GM12878 (cell line): ENCODE results near the gene CD79A. TPM values are rescaled to one million over a fixed set of nuclear protein-coding genes. Genes with fewer than 3 reads are reported as not detected.
A peak's percentile ranks its signal among the peaks of the same experiment; 100 is the strongest.

Experiments
- ATAC-seq: fragments of 200-7000 bp; cut with Tn5 transposase; 3 replicates; pipeline ENCODE4 v1.9.1; 2020; ENCODE audit warnings: mild to moderate bottlenecking, moderate library complexity
- BruUV-seq: library from RNA; stranded (reverse); fragments of 400-500 nt; replicated peaks from 2 replicates; lab custom pipeline; 2021; lab: Mats Ljungman, UMichigan
- CTCF ChIA-PET: fragments of 300-600 bp; sonication (Branson Sonifier 250); formaldehyde crosslinking; extraction: SDS; loops from one replicate; lab custom pipeline; 2021; ENCODE audit warnings: inconsistent platforms; lab: Yijun Ruan, JAX
- POLR2A ChIA-PET: fragments of 350-600 bp; formaldehyde crosslinking; extraction: SDS; loops from one replicate; lab custom pipeline; 2021; ENCODE audit warnings: inconsistent platforms; lab: Charles Lee
- RAD21 ChIA-PET: fragments of 300-600 bp; sonication (Branson Sonifier 250); formaldehyde crosslinking; loops from one replicate; lab custom pipeline; 2023; ENCODE audit warnings: antibody characterized with exemption; ENCODE audit not compliant: unreplicated experiment; lab: Charles Lee
- SMC1A ChIA-PET: fragments of 300-600 bp; sonication (Branson Sonifier 250); formaldehyde crosslinking; loops from one replicate; lab custom pipeline; 2023; ENCODE audit not compliant: unreplicated experiment, uncharacterized antibody; lab: Charles Lee
- DNase-seq: peaks from one replicate; pipeline ENCODE4 v3.0.0-alpha.2; 2011; ENCODE audit warnings: low read depth, low spot score
- FAIRE-seq: peaks from 3 replicates; lab custom pipeline; 2011; peaks lifted over from hg19 to GRCh38; lab: Jason Lieb, UNC
- H2AFZ ChIP-seq: 2 replicates; pipeline ENCODE4 v1.6.0; 2011; ENCODE audit warnings: low read depth, low read length, control low read depth; ENCODE audit not compliant: control insufficient read depth
- H3K27ac ChIP-seq: 2 replicates; pipeline ENCODE4 v1.5.1; 2011; ENCODE audit warnings: control low read depth; ENCODE audit not compliant: control insufficient read depth, insufficient read depth
- H3K27me3 ChIP-seq, 2 experiments: replicated peaks in 1 of 2; 2 replicates each; pipeline versions ENCODE4 v1.6.0 to v1.6.1; 2011; ENCODE audit warnings: low read length in 1 of 2; ENCODE audit not compliant: control insufficient read depth in 2 of 2, insufficient read depth in 2 of 2
- H3K36me3 ChIP-seq, 2 experiments: 2 replicates each; pipeline ENCODE4 v1.5.1; 2011; ENCODE audit warnings: low read length in 1 of 2; ENCODE audit not compliant: control insufficient read depth in 2 of 2, insufficient read depth in 2 of 2
- H3K4me1 ChIP-seq: 2 replicates; pipeline ENCODE4 v1.6.1; 2011; ENCODE audit warnings: mild to moderate bottlenecking, low read length, moderate library complexity, mixed read lengths; ENCODE audit not compliant: control insufficient read depth, insufficient read depth
- H3K4me2 ChIP-seq: 2 replicates; pipeline ENCODE4 v1.6.0; 2011; ENCODE audit warnings: control low read depth; ENCODE audit not compliant: control insufficient read depth, insufficient read depth
- H3K4me3 ChIP-seq: fragments of 200-600 bp; sonication (generic); 2 replicates; pipeline ENCODE4 v1.5.1; 2016
- H3K79me2 ChIP-seq: 2 replicates; pipeline ENCODE4 v1.6.0; 2011; ENCODE audit warnings: low read length; ENCODE audit not compliant: control insufficient read depth, insufficient read depth
- H3K9ac ChIP-seq: 2 replicates; pipeline ENCODE4 v1.8.0; 2011; ENCODE audit warnings: low read length, control low read depth, mixed read lengths; ENCODE audit not compliant: control insufficient read depth, insufficient read depth
- H3K9me3 ChIP-seq: replicated peaks from 3 replicates; pipeline ENCODE4 v1.5.1; 2011; ENCODE audit warnings: mild to moderate bottlenecking, low read length; ENCODE audit not compliant: control insufficient read depth, insufficient read depth
- H4K20me1 ChIP-seq: 2 replicates; pipeline ENCODE4 v1.6.0; 2011; ENCODE audit not compliant: control insufficient read depth, insufficient read depth
- MYC ChIP-seq: IDR thresholded peaks from 2 replicates; pipeline ENCODE4 v1.6.1; 2011; ENCODE audit warnings: mild to moderate bottlenecking, low read length, moderate library complexity, inconsistent platforms; ENCODE audit not compliant: insufficient read depth, insufficient replicate concordance, insufficient read length, severe bottlenecking
- NR2C2 ChIP-seq: IDR thresholded peaks from 2 replicates; pipeline ENCODE4 v1.6.1; 2011; ENCODE audit warnings: borderline replicate concordance, low read depth; ENCODE audit not compliant: control insufficient read depth, insufficient read length
- RELA ChIP-seq: fragments of 450-650 bp; IDR thresholded peaks from 2 replicates; pipeline ENCODE4 v1.8.0; 2014; ENCODE audit warnings: borderline replicate concordance; ENCODE audit not compliant: partially characterized antibody
- SIN3A ChIP-seq: IDR thresholded peaks from 2 replicates; pipeline ENCODE4 v1.6.1; 2012; ENCODE audit warnings: low read depth, low read length, improper control_type of control experiment
- SMC3 ChIP-seq: IDR thresholded peaks from 2 replicates; pipeline ENCODE4 v1.6.1; 2011; ENCODE audit warnings: low read length, improper control_type of control experiment, borderline replicate concordance
- SPI1 ChIP-seq: IDR thresholded peaks from 2 replicates; pipeline ENCODE4 v1.6.1; 2011; ENCODE audit warnings: low read depth, mild to moderate bottlenecking, low read length, moderate library complexity, borderline replicate concordance; ENCODE audit not compliant: insufficient read depth
- SREBF1 ChIP-seq: IDR thresholded peaks from 2 replicates; pipeline ENCODE4 v1.6.1; 2012; ENCODE audit warnings: mild to moderate bottlenecking, low read length
- ZBED1 ChIP-seq: IDR thresholded peaks from 2 replicates; pipeline ENCODE4 v1.6.1; 2016; ENCODE audit warnings: borderline replicate concordance
- WGBS: methylation state at CpG from one replicate; pipeline ENCODE4 v1.1.6; 2016; ENCODE audit warnings: low lambda C conversion rate; ENCODE audit not compliant: insufficient replicate concordance, insufficient coverage; ENCODE audit errors: missing lambda C conversion rate; 5-methylcytosine and 5-hydroxymethylcytosine counted together
- in situ Hi-C: fragments of 300-500 bp; cut with MboI; formaldehyde crosslinking; loops from 9 replicates; pipeline ENCODE4 v1.14.3; 2018; ENCODE audit warnings: mixed read lengths
- intact Hi-C: fragments of 100-400 bp; cut with micrococcal nuclease; formaldehyde crosslinking; loops from one replicate; pipeline ENCODE4 v1.14.2; 2022; ENCODE audit not compliant: unreplicated experiment
- polyA plus RNA-seq, 11 experiments: library from polyadenylated mRNA; depleted of rRNA in 4 of 11; unstranded in 6 of 11; stranded (reverse) in 5 of 11; fragments of >200 nt; fragmentation: Nextera tagmentation in 4 of 11; fragmentation: Illumina TruSeq in 1 of 11; extraction: Ambion mirVana in 4 of 11; extraction: Trizol in 1 of 11; gene quantifications; 1 replicate in 1 of 11; 2 replicates in 10 of 11; pipeline versions ENCODE4 v1.2.1 to v1.2.3, GENCODE V29; 2011 to 2016; ENCODE audit warnings: inconsistent platforms in 2 of 11, missing spikeins in 2 of 11, low read depth in 1 of 11
- total RNA-seq, 4 experiments: library from RNA; depleted of rRNA in 3 of 4; stranded (reverse); fragments of >200 nt in 3 of 4; fragmentation: Illumina TruSeq in 1 of 4; extraction: Trizol in 1 of 4; gene quantifications; 2 replicates each; pipeline versions ENCODE4 v1.2.1 to v1.2.3, GENCODE V29; 2013 to 2021
- TF ChIP-seq, protein P1 (sequence below): fragments of 450-650 bp; IDR thresholded peaks from 2 replicates; pipeline ENCODE4 v1.6.1; 2014; ENCODE audit warnings: mild to moderate bottlenecking
- TF ChIP-seq, protein P2 (sequence below): fragments of 150-350 bp; IDR thresholded peaks from 2 replicates; pipeline ENCODE4 v1.6.1; 2014; ENCODE audit warnings: mild to moderate bottlenecking, low read depth, low read length
- TF ChIP-seq, protein P3 (sequence below): fragments of 450-650 bp; IDR thresholded peaks from 2 replicates; pipeline ENCODE4 v1.6.1; 2016; ENCODE audit warnings: mild to moderate bottlenecking, moderate library complexity, borderline replicate concordance
- TF ChIP-seq, protein P4 (sequence below): IDR thresholded peaks from 2 replicates; pipeline ENCODE4 v1.6.1; 2012; ENCODE audit warnings: low read length, inconsistent platforms

CD79A gene
- total and polyA plus RNA-seq, 10 of the 15 experiments (the other 5 are each of a cell fraction or from before 2014, with no cell fraction given): 38.8 to 414 (median 282) TPM

DNA sequence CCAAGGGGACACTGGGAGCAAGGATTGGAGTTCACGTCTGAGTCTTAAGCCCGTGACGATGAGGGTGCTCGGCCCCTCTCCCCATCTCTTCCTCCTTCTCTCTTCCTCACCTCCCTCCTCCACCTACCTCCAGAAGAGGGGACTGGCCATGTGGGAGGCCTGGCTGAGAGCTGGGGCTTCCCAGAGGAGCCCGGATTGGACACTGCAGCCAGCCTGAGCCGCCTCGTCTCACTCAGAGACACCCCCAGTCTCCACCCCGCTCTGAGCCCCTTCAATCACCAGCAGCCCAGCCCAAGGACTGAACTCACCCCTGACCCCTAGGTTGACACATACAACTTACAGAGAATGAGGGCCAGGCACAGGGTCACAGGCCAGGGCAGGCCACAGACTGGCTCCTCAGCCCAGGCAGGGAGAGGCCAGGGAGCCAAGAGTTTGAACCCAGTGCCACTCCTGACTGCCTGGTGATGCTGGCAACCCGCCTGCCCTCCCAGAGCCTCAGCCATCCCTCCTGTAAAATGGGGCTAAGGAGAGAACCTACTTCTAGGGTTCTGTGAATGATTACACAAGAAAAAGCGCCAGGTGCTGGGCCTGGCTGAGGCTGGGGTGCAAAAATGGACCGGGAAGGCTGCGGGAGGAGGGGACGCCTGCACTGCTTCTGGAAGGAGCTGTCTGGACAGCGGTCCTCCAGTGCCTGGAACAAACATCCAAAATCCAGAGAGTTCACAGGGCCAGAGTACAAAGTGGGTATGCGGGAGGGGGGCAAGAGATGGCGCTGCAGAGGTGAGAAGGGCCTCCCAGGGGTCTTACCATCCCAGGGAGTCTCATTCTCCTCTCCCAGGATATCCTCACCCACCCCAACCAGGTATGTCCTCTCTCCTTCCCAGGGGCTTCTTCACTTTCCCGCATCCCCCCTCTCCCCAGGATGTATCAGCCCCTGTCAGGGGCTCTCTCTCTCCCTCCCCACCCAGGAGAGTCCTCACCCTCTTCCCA is 1.1 kb downstream of the CD79A start:
- Histone ChIP-seq H3K27me3 (no peaks in the 10 kb centered on the region), H3K36me3 (peaks cover 3 to 4% of the 10 kb centered on the region in 2 experiments; a peak in 3 of 4 replicates), H4K20me1 (no peaks in the 10 kb centered on the region), H3K27ac (peak overlapping the region; percentile 94), H3K9ac (peak overlapping the region; percentile 83), H3K4me3 (peak overlapping the region; percentile 85), H3K4me2 (peak overlapping the region; percentile 97), H3K9me3 (no peaks in the 10 kb centered on the region), H2AFZ (no peak overlapping the region), H3K4me1 (peaks cover 34% of the 10 kb centered on the region), H3K79me2 (peaks cover 43% of the 10 kb centered on the region)
- intact Hi-C loops: loop anchor here (2.0 kb wide), 1 partner anchor 67 kb away; no protein-coding TSS in a partner anchor
- ChIA-PET RAD21 (interaction anchor here (0.8 to 8.7 kb wide), 4 partner anchors 7 to 67 kb away, joined by 3 to 120 read pairs (median 18); partner anchors contain the start of genes ARHGEF1, ERFL and RPS19), POLR2A (interaction anchor here (1.0 to 3.7 kb wide), 5 partner anchors 9 to 67 kb away, joined by 4 to 44 read pairs (median 8); partner anchors contain the start of gene RPS19), SMC1A (interaction anchor here (3.3 to 4.6 kb wide), 2 partner anchors 8 to 19 kb away, joined by 22 to 37 read pairs; partner anchors contain the start of gene RPS19), CTCF (interaction anchor here (1.1 to 9.0 kb wide), 4 partner anchors 9 to 68 kb away, joined by 3 to 136 read pairs (median 50); partner anchors contain the start of genes ARHGEF1 and RPS19)
- FAIRE-seq (peak; percentile 77), DNase-seq (no peak), ATAC-seq (peak; percentile 75)
- BruUV-seq: no TSS peak
- in situ Hi-C loops: no loop called here
- WGBS: 1% methylated on average over 16 of the region's 17 CpGs
- TF ChIP-seq SREBF1 (no peak), SMC3 (no peak), SPI1 (no peak), ZBED1 (no peak), MYC (no peak), NR2C2 (no peak), RELA (peak; percentile 80), SIN3A (no peak)
- TF ChIP-seq, protein P1, sequence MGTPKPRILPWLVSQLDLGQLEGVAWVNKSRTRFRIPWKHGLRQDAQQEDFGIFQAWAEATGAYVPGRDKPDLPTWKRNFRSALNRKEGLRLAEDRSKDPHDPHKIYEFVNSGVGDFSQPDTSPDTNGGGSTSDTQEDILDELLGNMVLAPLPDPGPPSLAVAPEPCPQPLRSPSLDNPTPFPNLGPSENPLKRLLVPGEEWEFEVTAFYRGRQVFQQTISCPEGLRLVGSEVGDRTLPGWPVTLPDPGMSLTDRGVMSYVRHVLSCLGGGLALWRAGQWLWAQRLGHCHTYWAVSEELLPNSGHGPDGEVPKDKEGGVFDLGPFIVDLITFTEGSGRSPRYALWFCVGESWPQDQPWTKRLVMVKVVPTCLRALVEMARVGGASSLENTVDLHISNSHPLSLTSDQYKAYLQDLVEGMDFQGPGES: no peak
- TF ChIP-seq, protein P2, sequence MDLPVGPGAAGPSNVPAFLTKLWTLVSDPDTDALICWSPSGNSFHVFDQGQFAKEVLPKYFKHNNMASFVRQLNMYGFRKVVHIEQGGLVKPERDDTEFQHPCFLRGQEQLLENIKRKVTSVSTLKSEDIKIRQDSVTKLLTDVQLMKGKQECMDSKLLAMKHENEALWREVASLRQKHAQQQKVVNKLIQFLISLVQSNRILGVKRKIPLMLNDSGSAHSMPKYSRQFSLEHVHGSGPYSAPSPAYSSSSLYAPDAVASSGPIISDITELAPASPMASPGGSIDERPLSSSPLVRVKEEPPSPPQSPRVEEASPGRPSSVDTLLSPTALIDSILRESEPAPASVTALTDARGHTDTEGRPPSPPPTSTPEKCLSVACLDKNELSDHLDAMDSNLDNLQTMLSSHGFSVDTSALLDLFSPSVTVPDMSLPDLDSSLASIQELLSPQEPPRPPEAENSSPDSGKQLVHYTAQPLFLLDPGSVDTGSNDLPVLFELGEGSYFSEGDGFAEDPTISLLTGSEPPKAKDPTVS: no peak
- TF ChIP-seq, protein P3, sequence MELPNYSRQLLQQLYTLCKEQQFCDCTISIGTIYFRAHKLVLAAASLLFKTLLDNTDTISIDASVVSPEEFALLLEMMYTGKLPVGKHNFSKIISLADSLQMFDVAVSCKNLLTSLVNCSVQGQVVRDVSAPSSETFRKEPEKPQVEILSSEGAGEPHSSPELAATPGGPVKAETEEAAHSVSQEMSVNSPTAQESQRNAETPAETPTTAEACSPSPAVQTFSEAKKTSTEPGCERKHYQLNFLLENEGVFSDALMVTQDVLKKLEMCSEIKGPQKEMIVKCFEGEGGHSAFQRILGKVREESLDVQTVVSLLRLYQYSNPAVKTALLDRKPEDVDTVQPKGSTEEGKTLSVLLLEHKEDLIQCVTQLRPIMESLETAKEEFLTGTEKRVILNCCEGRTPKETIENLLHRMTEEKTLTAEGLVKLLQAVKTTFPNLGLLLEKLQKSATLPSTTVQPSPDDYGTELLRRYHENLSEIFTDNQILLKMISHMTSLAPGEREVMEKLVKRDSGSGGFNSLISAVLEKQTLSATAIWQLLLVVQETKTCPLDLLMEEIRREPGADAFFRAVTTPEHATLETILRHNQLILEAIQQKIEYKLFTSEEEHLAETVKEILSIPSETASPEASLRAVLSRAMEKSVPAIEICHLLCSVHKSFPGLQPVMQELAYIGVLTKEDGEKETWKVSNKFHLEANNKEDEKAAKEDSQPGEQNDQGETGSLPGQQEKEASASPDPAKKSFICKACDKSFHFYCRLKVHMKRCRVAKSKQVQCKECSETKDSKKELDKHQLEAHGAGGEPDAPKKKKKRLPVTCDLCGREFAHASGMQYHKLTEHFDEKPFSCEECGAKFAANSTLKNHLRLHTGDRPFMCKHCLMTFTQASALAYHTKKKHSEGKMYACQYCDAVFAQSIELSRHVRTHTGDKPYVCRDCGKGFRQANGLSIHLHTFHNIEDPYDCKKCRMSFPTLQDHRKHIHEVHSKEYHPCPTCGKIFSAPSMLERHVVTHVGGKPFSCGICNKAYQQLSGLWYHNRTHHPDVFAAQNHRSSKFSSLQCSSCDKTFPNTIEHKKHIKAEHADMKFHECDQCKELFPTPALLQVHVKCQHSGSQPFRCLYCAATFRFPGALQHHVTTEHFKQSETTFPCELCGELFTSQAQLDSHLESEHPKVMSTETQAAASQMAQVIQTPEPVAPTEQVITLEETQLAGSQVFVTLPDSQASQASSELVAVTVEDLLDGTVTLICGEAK: no peak
- TF ChIP-seq, protein P4, sequence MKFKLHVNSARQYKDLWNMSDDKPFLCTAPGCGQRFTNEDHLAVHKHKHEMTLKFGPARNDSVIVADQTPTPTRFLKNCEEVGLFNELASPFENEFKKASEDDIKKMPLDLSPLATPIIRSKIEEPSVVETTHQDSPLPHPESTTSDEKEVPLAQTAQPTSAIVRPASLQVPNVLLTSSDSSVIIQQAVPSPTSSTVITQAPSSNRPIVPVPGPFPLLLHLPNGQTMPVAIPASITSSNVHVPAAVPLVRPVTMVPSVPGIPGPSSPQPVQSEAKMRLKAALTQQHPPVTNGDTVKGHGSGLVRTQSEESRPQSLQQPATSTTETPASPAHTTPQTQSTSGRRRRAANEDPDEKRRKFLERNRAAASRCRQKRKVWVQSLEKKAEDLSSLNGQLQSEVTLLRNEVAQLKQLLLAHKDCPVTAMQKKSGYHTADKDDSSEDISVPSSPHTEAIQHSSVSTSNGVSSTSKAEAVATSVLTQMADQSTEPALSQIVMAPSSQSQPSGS: no peak
